Measurements from ENCODE around the gene FAM111A. TPM values are rescaled to one million over a fixed set of nuclear protein-coding genes. Genes with fewer than 3 reads are reported as not detected.
A peak's percentile ranks its signal among the peaks of the same experiment; 100 is the strongest.
"Not testable (repeated sequence)": the region's sequence is repeated elsewhere in the genome, so short reads cannot be mapped to it uniquely, and the experiment has no call there.

Gene FAM111A
- total and polyA plus RNA-seq, 2 donors, result 12.4 to 93.6 TPM

DNA sequence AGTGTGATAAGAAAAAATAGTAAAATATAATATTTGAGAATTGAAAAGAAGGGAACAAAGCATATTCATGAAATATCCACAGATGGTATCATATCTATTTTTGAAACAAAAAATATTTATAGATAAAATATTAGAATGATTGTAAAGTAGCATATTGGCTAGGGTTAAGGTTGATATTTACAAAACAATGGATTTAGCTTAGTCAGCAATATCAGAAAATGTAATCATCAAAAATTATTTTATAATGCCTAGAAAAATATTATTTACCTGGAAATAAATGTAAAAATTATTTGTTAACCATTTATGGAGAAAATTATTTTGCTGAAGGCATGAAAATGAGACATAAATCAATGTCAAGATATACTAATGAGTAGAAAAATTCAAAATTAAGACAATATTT, 22.8 kb upstream of the FAM111A start:
- Histone ChIP-seq H3K27ac (ENCODE audit: low read depth) (no peak overlapping the region), H3K36me3 (ENCODE audit: insufficient read depth) (no peaks in the 10 kb centered on the region), H3K4me1 (ENCODE audit: insufficient read depth) (no peaks in the 10 kb centered on the region), H3K4me3 (ENCODE audit: low read depth, low read length) (no peak overlapping the region)
- no peak for DNase-seq (ENCODE audit: extremely low spot score)

DNA sequence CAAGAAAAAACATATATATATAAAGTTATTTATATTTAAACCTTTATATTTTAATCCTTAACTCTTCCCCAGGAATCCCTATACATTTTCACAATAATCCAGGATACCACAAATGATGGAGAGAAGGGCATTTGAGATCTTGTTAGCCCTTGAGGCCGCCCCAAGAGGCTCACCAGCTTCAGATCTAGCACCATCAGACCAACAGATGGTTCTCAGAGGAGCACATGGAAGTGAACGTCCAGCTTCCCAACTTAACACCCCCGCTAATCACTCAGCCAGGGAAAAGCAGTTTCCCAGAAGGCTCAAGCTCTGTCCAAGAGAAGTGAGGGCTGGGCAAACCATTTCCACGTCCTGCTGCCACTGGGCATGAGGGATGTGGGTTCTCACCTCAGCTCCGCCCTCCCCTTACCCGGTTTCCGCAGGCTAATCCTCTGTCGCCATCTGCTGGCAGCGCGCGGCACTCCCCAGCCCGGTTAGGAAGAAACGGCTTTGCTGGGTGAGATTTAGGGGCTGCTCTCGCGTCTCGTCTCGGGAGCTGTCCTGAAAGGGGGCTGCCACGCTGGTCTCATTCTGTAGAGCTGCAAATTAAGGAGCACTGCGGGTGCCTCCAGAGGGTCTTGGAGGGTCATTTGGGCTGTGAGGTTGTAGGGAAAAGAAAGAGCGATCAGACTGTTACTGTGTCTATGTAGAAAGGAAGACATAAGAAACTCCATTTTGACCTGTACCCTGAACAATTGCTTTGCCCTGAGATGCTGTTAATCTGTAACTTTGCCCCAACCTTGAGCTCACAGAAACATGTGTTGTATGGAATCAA, 6.8 kb upstream of the FAM111A start:
- H3K4me1 ChIP-seq (ENCODE audit: insufficient read depth), result no peaks in the 10 kb centered on the region
- H3K27ac ChIP-seq (ENCODE audit: low read depth), result no peak overlapping the region
- 12% methylated on average over 20 of the region's 20 CpGs for WGBS
- DNase-seq (ENCODE audit: extremely low spot score), result peak; percentile 21
- H3K4me3 ChIP-seq (ENCODE audit: low read depth, low read length), result no peak overlapping the region
- no peaks in the 10 kb centered on the region for H3K36me3 ChIP-seq (ENCODE audit: insufficient read depth)

DNA sequence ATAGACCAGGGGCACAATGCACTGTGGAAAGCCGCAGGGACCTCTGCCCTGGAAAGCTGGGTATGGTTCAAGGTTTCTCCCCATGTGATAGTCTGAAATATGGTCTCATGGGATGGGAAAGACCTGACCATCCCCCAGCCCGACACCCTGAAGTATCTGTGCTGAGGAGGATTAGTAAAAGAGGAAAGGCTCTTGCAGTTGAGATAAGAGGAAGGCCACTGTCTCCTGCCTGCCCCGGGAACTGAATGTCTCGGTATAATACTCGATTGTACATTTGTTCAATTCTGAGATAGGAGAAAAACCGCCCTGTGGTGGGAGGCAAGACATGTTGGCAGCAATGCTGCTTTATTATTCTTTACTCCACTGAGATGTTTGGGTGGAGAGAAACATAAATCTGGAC, 6.1 kb upstream of the FAM111A start:
- not testable (repeated sequence) for H3K4me1 ChIP-seq (ENCODE audit: insufficient read depth); DNase-seq (ENCODE audit: extremely low spot score); H3K4me3 ChIP-seq (ENCODE audit: low read depth, low read length); H3K27ac ChIP-seq (ENCODE audit: low read depth); H3K36me3 ChIP-seq (ENCODE audit: insufficient read depth)
- 69% methylated on average over 6 of the region's 6 CpGs for WGBS

DNA sequence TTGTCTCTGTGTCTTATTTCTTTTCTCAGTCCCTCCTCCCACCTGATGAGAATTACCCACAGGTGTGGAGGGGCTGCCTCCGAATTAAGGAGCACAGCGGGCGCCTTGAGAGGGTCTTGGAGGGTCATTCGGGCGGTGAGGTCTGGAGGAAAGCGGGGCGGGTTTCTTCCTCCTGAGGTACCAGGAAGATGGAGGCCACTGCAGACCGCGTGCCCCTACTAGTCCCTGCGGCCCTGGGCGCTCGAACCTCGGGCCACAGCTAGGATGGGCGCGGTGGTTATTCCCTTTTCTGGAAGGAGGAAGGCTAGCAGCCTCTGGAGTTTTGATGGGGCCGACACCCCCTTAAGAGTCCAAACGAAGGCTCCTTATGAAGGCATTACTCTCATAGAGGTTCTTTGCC, 5.5 kb upstream of the FAM111A start:
- 95% methylated on average over 17 of the region's 17 CpGs for WGBS
- Histone ChIP-seq H3K36me3 (ENCODE audit: insufficient read depth) (no peaks in the 10 kb centered on the region), H3K4me3 (ENCODE audit: low read depth, low read length) (no peak overlapping the region), H3K27ac (ENCODE audit: low read depth) (no peak overlapping the region), H3K4me1 (ENCODE audit: insufficient read depth) (no peaks in the 10 kb centered on the region)
- DNase-seq (ENCODE audit: extremely low spot score), result no peak

DNA sequence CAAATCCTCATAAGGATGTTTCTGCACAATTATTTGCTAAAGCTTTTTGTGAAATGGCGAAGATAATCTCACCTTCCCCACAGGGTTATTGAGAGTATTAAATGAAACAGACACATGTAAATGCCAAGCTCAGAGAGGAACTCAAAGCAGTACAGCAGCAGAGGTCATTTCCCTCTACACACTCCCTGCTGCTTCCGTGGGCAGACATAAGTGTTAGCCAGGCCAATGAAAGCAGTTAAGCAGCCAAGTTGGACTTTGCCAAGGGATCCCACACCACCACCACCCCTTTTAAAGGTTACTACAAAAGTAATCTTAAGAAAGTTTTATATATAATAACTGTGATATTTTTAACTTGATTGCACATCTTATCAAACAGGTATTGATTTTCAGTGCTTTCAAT, 4.0 kb upstream of the FAM111A start:
- H3K27ac ChIP-seq (ENCODE audit: low read depth), result no peak overlapping the region
- no peak for DNase-seq (ENCODE audit: extremely low spot score)

DNA sequence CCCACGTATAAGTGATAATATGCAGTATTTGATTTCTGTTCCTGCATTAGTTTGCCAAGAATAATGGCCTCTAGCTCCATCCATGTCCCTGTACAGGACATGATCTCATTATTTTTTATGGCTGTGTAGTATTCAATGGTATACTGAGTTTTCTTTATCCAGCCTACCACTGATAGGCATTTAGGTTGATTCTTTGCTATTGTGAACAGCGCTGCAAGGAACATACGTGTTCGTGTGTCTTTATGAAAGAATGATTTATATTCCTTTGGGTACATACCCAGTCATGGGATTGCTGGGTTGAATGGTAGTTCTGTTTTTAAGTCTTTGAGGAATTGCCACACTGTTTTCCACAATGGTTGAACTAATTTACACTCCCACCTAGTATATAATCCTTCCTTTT, 1.5 kb upstream of the FAM111A start:
- no peak overlapping the region for H3K27ac ChIP-seq (ENCODE audit: low read depth)
- WGBS, result 92% methylated on average over 4 of the region's 4 CpGs

More for the DNA sequence above, 4.0 kb upstream of the FAM111A start:
- 70% methylated on average over 2 of the region's 2 CpGs for WGBS
- Histone ChIP-seq H3K4me1 (ENCODE audit: insufficient read depth) (no peaks in the 10 kb centered on the region), H3K4me3 (ENCODE audit: low read depth, low read length) (no peak overlapping the region), H3K36me3 (ENCODE audit: insufficient read depth) (no peaks in the 10 kb centered on the region)

DNA sequence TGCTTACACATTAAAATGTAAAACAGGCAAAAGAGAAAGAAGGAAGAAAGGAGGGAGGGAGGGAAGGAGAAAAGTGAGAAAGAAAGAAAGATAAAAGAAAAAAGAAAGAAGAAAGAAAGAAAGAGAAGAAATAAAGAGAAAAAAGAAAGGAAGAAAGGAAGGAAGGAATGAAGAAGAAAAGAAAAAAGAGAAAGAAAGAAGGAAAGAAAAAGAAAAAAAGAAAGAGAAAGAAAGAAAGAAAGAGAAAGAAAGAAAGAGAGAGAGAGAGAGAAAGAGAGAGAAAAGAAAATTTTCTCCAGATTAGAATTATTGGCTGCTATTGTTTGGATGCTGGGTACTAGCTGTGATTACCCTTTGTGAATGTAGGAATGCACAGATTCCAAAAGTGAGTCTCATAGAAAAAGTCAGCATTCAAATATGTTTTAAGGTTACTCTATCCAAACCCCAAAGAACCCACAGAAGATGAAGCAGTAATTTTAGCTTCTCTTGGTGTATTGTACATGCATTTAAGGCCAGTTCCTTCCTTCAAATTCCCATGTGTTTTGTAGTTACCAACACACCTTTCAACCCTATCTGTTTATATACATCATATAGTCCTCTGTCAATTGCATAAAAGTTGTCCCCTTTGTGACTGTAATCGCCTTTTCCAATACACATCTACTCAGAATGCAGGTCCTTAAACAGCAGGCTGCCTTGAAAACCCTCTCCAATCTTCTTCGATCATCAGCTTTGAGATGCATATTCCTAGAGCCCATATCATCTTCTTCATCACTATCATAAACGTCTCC, 789 bp upstream of the FAM111A start:
- Histone ChIP-seq H3K36me3 (ENCODE audit: insufficient read depth) (no peaks in the 10 kb centered on the region), H3K27ac (ENCODE audit: low read depth) (peak overlapping the region; percentile 77), H3K4me3 (ENCODE audit: low read depth, low read length) (peak overlapping the region; percentile 65), H3K4me1 (ENCODE audit: insufficient read depth) (peaks cover 2% of the 10 kb centered on the region)
- 5% methylated on average over 3 of the region's 3 CpGs for WGBS
- DNase-seq (ENCODE audit: extremely low spot score), result no peak

More for the DNA sequence above, 1.5 kb upstream of the FAM111A start:
- H3K4me3 ChIP-seq (ENCODE audit: low read depth, low read length), result no peak overlapping the region
- H3K36me3 ChIP-seq (ENCODE audit: insufficient read depth), result no peaks in the 10 kb centered on the region
- DNase-seq (ENCODE audit: extremely low spot score), result no peak
- H3K4me1 ChIP-seq (ENCODE audit: insufficient read depth), result peaks cover 2% of the 10 kb centered on the region

DNA sequence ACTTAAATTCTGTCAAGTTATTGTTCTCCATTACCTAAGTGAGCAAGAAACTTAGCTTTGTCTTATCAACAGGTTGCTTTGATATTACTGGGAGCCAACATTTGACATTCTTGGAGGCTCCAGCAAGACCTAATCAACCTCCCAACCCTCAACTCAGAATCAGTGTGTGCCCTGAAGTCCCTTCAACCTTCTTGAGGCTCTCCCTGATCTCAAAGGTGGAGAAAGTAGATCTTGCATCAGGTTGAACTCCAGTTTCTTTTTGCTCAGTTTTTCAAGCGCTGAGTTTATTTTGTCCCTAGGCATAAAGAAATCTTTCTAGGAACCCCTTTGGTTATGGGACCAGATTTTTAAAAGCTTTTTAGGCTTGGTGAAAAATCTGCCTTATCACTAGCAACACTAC, 1.4 kb downstream of the FAM111A start:
- Histone ChIP-seq H3K4me3 (ENCODE audit: low read depth, low read length) (peak overlapping the region; percentile 64), H3K27ac (ENCODE audit: low read depth) (peak overlapping the region; percentile 66), H3K36me3 (ENCODE audit: insufficient read depth) (no peaks in the 10 kb centered on the region), H3K4me1 (ENCODE audit: insufficient read depth) (peaks cover 2% of the 10 kb centered on the region)
- WGBS, result 86% methylated on average over 1 of the region's 1 CpG
- DNase-seq (ENCODE audit: extremely low spot score), result no peak

DNA sequence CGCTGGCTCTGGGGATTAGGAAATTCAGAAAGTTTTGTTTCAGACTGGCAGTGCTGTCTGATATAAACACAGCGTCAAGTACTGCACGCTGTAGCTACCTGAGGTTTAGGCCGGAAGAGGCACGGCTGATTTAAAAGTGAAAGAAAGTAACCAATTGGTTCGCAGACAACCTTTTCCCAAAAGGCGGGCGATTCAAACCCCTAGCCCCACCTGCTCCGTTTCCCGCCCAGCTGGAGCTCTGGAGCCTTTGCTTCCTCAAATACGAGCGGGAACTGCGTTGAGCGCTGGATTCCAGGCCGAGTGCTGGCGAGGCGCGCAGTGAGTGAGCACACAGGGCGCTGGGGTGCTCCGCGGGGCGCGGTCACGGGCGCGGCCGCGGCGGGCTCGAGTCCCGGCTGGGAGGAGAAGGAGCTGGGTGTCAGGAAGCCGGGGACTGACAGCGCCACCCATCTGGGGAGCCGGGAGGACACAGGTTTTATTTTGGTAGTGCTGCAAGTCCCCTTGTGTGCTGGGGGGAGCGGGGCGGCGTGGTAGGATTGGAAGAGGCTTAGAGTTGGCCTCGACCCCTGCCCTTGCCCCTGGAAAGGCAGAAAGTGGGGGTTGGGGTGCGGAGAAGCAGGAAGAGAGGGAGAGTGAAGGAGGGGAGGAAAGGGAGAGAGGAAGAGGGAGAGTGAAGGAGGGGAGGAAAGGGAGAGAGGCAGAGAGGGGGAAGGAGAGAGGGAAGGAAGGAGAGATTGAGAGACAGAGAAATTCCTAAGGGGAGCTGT, 2.1 kb downstream of the FAM111A start:
- WGBS, result 1% methylated on average over 39 of the region's 39 CpGs
- Histone ChIP-seq H3K27ac (ENCODE audit: low read depth) (peak overlapping the region; percentile 66), H3K36me3 (ENCODE audit: insufficient read depth) (no peaks in the 10 kb centered on the region), H3K4me1 (ENCODE audit: insufficient read depth) (peaks cover 2% of the 10 kb centered on the region), H3K4me3 (ENCODE audit: low read depth, low read length) (peak overlapping the region; percentile 64)
- peak; percentile 83 for DNase-seq (ENCODE audit: extremely low spot score)

DNA sequence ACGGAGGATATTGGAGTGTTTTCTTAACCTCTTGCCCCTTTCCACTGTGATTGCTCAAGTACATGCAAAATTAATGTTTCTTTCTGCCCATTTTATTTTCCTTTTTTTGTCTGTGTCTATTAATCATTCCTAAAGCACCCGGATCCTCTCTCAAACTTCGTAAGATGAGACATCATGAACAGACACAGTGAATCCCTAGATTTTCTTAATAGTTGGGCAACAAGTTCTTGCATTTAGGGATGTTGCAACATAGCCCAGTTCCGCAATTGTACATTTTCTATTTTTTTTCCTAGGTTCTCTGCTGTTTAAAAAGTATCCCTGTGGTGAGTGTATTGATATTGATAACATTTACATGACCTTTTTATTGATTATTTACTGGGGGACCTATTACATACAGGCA, 2.9 kb downstream of the FAM111A start:
- no peak overlapping the region for H3K4me3 ChIP-seq (ENCODE audit: low read depth, low read length)
- no peak for DNase-seq (ENCODE audit: extremely low spot score)

DNA sequence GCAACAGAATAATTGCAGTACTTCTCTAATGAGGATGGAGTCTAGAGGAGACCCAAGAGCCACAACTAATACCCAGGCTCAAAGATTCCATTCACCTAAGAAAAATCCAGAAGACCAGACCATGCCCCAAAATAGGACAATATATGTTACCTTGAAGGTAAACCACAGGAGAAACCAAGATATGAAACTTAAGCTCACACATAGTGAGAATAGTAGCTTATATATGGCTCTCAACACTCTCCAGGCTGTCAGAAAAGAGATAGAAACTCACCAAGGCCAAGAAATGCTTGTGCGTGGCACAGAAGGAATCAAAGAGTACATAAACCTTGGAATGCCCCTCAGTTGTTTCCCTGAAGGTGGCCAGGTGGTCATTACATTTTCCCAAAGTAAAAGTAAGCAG, 9.1 kb downstream of the FAM111A start:
- Histone ChIP-seq H3K4me1 (ENCODE audit: insufficient read depth) (no peaks in the 10 kb centered on the region), H3K4me3 (ENCODE audit: low read depth, low read length) (no peak overlapping the region), H3K36me3 (ENCODE audit: insufficient read depth) (no peaks in the 10 kb centered on the region), H3K27ac (ENCODE audit: low read depth) (no peak overlapping the region)
- DNase-seq (ENCODE audit: extremely low spot score), result no peak
- 92% methylated on average over 1 of the region's 1 CpG for whole genome bisulfite sequencing

More for the DNA sequence above, 2.9 kb downstream of the FAM111A start:
- H3K4me1 ChIP-seq (ENCODE audit: insufficient read depth), result peaks cover 2% of the 10 kb centered on the region
- H3K27ac ChIP-seq (ENCODE audit: low read depth), result no peak overlapping the region
- H3K36me3 ChIP-seq (ENCODE audit: insufficient read depth), result no peaks in the 10 kb centered on the region
- WGBS, result 61% methylated on average over 4 of the region's 4 CpGs

DNA sequence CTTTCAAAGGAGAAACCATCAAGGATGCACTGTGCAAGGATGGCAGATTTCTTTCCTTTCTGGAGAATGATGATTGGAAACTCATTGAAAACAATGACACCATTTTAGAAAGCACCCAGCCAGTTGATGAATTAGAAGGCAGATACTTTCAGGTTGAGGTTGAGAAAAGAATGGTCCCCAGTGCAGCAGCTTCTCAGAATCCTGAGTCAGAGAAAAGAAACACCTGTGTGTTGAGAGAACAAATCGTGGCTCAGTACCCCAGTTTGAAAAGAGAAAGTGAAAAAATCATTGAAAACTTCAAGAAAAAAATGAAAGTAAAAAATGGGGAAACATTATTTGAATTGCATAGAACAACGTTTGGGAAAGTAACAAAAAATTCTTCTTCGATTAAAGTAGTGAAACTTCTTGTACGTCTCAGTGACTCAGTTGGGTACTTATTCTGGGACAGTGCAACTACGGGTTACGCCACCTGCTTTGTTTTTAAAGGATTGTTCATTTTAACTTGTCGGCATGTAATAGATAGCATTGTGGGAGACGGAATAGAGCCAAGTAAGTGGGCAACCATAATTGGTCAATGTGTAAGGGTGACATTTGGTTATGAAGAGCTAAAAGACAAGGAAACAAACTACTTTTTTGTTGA, 9.8 kb downstream of the FAM111A start:
- Histone ChIP-seq H3K4me1 (ENCODE audit: insufficient read depth) (no peaks in the 10 kb centered on the region), H3K4me3 (ENCODE audit: low read depth, low read length) (no peak overlapping the region), H3K27ac (ENCODE audit: low read depth) (no peak overlapping the region), H3K36me3 (ENCODE audit: insufficient read depth) (no peaks in the 10 kb centered on the region)
- WGBS, result 92% methylated on average over 8 of the region's 8 CpGs
- DNase-seq (ENCODE audit: extremely low spot score), result no peak

DNA sequence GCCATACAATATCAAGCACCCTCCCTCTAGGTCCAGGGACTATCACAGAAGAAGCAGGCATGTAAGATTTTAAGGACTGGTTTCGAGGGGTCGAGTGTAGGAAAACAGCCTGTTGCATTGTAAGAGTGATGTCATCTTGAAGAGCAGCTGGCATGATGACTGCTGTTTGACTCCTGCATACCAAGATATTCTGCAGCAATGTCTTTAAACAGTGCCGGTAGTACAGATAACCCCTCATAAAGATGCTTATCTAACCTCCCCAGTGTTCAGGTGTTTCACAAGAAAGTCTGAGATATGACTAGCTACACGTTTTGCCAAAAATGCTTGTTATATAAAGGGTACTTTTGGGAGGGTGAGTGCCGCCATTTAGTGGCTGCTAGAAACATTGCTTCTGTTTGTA, 12.0 kb downstream of the FAM111A start:
- Histone ChIP-seq H3K36me3 (ENCODE audit: insufficient read depth) (no peaks in the 10 kb centered on the region), H3K4me1 (ENCODE audit: insufficient read depth) (no peaks in the 10 kb centered on the region), H3K4me3 (ENCODE audit: low read depth, low read length) (no peak overlapping the region), H3K27ac (ENCODE audit: low read depth) (no peak overlapping the region)
- 68% methylated on average over 5 of the region's 5 CpGs for WGBS
- no peak for DNase-seq (ENCODE audit: extremely low spot score)
